Lower lobe of right lung (tissue), 2 donors: Measurements from ENCODE around the gene ELL. TPM values are rescaled to one million over a fixed set of nuclear protein-coding genes. Genes with fewer than 3 reads are reported as not detected.

Experiments
- ATAC-seq, 2 donors: fragments of 200-7000 bp; cut with Tn5 transposase; one replicate each; pipeline ENCODE4 v1.9.1; 2020 to 2022; ENCODE audit warnings: mild to moderate bottlenecking in 2 of 2, moderate library complexity in 2 of 2
- DNase-seq: peaks from one replicate; pipeline ENCODE4 v3.0.0-alpha.2; 2020
- H3K27ac ChIP-seq: fragments of 200-600 bp; one replicate; pipeline ENCODE4 v1.8.0; 2022
- H3K27me3 ChIP-seq: fragments of 200-600 bp; one replicate; pipeline ENCODE4 v1.8.0; 2022; ENCODE audit warnings: low read depth
- H3K36me3 ChIP-seq: fragments of 200-600 bp; one replicate; pipeline ENCODE4 v1.8.0; 2022; ENCODE audit warnings: mild to moderate bottlenecking
- H3K4me1 ChIP-seq: fragments of 200-600 bp; one replicate; pipeline ENCODE4 v1.8.0; 2022
- H3K4me3 ChIP-seq: fragments of 200-600 bp; one replicate; pipeline ENCODE4 v1.8.0; 2022; ENCODE audit warnings: mild to moderate bottlenecking
- H3K9me3 ChIP-seq: fragments of 200-600 bp; one replicate; pipeline ENCODE4 v1.8.0; 2022
- intact Hi-C: fragments of 100-400 bp; cut with DNase I; formaldehyde crosslinking; loops from one replicate; pipeline ENCODE4 v1.11.0; 2022
- total RNA-seq: library from RNA; stranded (reverse); fragmentation: NEBNext Ultra II Directional; extraction: Animal tissue kit (Norgen Biotek cat#: 25700); gene quantifications from one replicate; pipeline ENCODE4 v1.2.1, GENCODE V29; 2021
- TF ChIP-seq, protein P1 (sequence below): fragments of 200-600 bp; IDR thresholded peaks from one replicate; pipeline ENCODE4 v1.8.0; 2022; ENCODE audit warnings: antibody characterized with exemption, mild to moderate bottlenecking
- donor health status: DM: no; HTN: yes; CAD: no; lungs with severe emphysema.

Gene ELL
- total RNA-seq, 1 donor from 2014 or later = 19.7 TPM

DNA sequence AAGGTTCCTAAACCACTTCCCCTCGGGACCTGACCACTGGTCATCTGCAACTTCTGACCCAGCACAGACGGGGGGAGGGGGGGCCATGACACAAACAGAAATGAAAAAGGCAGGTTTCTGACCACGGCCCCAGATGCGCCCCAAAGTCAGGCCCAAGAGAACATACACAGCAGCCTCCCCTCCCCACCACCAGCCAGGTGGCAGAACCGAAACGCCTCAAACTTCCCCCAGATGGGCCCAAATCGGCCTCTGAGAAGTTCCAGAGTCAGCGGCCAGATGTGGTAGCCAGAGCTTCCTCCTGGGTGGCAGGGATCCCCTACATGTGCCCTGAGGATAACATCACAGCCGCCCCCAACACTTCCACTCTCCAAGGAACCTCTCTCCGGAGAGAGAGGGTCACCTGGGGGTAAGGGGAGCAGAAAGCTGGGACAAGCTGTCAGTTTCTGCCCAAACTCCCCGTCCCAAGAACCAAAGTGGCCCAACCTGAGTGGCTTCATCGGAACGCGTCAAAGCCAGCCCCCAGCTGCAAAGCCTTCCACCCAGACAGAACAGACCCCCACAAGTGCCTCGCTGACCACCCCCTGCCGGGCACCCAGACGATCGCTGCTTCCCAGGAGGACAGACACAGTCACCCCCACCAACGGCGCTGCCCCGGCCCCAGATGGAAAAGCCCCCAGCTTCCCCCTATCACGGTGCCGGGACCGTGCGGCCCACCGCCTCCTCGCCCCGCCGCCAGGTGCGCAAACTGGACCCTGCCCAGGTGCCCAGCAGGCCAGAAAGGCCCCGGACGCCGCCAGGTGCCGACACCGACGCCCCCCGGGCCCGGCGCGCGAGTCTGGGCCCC lies 800 bp downstream of the ELL start:
- Histone ChIP-seq H3K27ac (peak overlapping the region; percentile 98), H3K4me1 (peaks cover 38% of the 10 kb centered on the region), H3K27me3 (no peaks in the 10 kb centered on the region), H3K4me3 (peak overlapping the region; percentile 92), H3K36me3 (no peaks in the 10 kb centered on the region), H3K9me3 (no peaks in the 10 kb centered on the region)
- intact Hi-C loops = no loop called here
- DNase-seq (no peak), ATAC-seq (peak; percentile 0 to 1)
- TF ChIP-seq, protein P1, sequence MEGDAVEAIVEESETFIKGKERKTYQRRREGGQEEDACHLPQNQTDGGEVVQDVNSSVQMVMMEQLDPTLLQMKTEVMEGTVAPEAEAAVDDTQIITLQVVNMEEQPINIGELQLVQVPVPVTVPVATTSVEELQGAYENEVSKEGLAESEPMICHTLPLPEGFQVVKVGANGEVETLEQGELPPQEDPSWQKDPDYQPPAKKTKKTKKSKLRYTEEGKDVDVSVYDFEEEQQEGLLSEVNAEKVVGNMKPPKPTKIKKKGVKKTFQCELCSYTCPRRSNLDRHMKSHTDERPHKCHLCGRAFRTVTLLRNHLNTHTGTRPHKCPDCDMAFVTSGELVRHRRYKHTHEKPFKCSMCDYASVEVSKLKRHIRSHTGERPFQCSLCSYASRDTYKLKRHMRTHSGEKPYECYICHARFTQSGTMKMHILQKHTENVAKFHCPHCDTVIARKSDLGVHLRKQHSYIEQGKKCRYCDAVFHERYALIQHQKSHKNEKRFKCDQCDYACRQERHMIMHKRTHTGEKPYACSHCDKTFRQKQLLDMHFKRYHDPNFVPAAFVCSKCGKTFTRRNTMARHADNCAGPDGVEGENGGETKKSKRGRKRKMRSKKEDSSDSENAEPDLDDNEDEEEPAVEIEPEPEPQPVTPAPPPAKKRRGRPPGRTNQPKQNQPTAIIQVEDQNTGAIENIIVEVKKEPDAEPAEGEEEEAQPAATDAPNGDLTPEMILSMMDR = no peak

DNA sequence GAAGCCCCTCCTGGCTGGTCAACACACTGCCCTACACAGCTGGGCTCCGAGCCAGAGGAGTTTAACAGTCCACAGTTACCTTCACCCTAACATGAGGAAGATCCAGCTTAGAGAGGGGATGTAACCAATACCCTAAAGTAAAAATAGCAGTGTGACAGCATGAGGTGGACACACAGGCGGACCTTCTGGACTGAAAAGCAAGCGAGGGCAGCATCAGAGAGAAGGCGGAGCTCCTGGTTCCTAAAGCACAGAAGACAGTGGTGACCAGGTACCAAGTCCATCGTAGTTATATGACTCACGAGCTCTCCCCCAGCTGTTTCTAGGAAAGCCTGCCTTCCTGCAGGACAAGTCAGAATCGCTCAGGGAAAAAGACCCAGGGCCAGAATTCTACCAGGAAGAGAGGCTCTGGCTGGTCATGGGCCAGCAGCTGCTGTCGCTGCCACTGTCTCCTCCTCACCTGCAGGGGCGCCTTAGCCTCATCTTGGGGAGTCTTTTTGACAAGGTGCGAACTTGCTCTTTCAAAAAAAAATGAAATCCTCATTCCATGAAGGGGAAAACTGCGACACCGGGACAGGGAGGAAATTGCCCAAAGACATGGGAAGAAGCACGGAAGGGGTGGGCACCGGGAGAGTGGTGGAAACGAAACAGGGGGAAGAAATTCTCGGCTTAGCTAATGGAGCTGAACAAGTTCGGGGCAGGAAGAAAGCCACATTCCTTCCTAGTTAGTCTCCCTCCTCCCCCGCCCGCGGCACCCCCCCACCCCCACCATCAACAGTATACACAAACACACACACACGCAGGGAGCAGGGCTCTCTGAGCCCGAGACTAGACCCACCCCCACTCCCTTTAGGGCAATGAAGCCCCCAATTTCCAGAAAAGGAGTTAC lies 1.7 kb downstream of the ELL start:
- ATAC-seq (peak; percentile 0 to 23), DNase-seq (no peak)
- TF ChIP-seq, protein P1 = peak; percentile 73
- no peaks in the 10 kb centered on the region for H3K36me3 ChIP-seq
- peaks cover 47% of the 10 kb centered on the region for H3K4me1 ChIP-seq
- peak overlapping the region; percentile 92 for H3K4me3 ChIP-seq
- no peaks in the 10 kb centered on the region for H3K9me3 ChIP-seq
- H3K27me3 ChIP-seq = no peaks in the 10 kb centered on the region
- peak overlapping the region; percentile 98 for H3K27ac ChIP-seq
- intact Hi-C loops = no loop called here

DNA sequence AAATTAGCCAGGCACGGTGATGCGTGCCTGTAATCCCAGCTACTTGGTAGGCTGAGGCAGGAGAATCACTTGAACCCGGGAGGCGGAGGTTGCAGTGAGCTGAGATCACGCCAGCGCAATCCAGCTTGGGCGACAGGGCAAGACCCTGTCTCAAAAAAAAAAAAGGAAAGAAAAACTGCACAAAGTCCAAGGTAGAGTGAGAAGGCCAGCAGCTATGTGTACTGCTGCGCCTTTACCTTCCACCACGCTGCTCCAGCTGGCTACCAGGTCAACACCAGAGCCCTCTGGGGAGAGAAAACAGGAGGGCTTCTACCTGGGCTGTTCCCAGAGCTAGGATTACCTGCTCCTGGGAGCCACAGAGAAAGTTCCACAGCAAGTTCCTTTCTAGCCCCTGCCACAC lies 3.2 kb downstream of the ELL start:
- no peaks in the 10 kb centered on the region for H3K27me3 ChIP-seq
- no peaks in the 10 kb centered on the region for H3K36me3 ChIP-seq
- no peak for DNase-seq
- intact Hi-C loops = no loop called here
- H3K27ac ChIP-seq = peak overlapping the region; percentile 98
- H3K9me3 ChIP-seq = no peaks in the 10 kb centered on the region
- TF ChIP-seq, protein P1 = no peak
- no peak overlapping the region for H3K4me3 ChIP-seq
- ATAC-seq = no peak
- peaks cover 63% of the 10 kb centered on the region for H3K4me1 ChIP-seq

DNA sequence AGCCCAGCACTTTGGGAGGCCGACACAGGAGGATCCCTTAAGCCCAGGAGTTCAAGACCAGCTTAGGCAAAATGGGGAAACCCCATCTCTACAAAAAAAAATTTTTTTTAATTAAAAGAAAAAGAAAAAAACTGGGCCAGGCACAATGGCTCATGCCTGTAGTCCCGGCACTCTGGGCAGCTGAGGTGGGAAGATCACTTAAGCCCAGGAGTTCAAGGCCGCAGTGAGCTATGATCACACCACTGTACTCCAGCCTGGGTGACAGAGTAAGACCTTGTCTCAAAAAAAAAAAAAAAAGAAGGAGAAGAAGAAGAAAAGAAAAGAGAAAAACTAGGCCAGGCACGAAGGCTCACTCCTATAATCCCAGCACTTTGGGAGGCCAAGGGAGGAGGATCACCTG lies 4.3 kb downstream of the ELL start:
- H3K27me3 ChIP-seq = no peaks in the 10 kb centered on the region
- no peaks in the 10 kb centered on the region for H3K36me3 ChIP-seq
- no peaks in the 10 kb centered on the region for H3K9me3 ChIP-seq
- H3K27ac ChIP-seq = no peak overlapping the region
- H3K4me1 ChIP-seq = peaks cover 69% of the 10 kb centered on the region
- H3K4me3 ChIP-seq = no peak overlapping the region
- TF ChIP-seq, protein P1 = no peak
- no peak for DNase-seq
- intact Hi-C loops = no loop called here
- no peak for ATAC-seq

DNA sequence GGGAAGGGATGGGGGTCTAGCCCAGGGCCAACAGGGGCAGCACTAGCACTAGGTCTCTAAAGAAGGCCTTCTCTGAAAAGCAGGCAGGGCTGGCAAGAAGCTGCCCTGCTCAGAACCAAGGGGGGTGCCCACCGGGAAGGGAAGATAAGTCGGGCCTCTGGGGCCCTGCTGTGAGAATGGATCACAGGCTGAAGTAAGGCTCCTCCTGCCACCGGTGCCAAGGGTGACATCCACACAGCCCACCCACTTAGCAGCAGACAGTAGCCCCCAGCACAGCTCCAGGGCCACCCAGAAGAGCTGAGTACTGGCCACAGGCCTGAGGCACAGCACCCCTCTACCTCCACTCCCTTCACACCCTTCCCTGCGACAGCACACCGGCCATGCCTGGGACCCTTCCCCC lies 5.9 kb downstream of the ELL start:
- Histone ChIP-seq H3K27ac (peak overlapping the region; percentile 70), H3K27me3 (no peaks in the 10 kb centered on the region), H3K4me1 (peaks cover 67% of the 10 kb centered on the region), H3K9me3 (no peaks in the 10 kb centered on the region), H3K36me3 (no peaks in the 10 kb centered on the region), H3K4me3 (no peak overlapping the region)
- intact Hi-C loops = no loop called here
- no peak for DNase-seq
- TF ChIP-seq, protein P1 = no peak
- no peak for ATAC-seq
